Upper lobe of left lung (tissue), 4 donors: Measurements from ENCODE around the gene NCOR1.

Experiments used
- EP300 ChIP-seq, 4 donors: sonication (generic); formaldehyde crosslinking; IDR thresholded peaks; one replicate each; pipeline ENCODE4 v1.5.1; 2017; ENCODE audit warnings: antibody characterized with exemption in 4 of 4, control low read depth in 2 of 4
- POLR2AphosphoS5 ChIP-seq, 2 donors: sonication (generic); formaldehyde crosslinking; IDR thresholded peaks; one replicate each; pipeline ENCODE4 v1.5.1; 2017; ENCODE audit warnings: antibody characterized with exemption in 2 of 2
- TF ChIP-seq, protein P1 (sequence below), 6 experiments: fragments of 450-650 bp in 4 of 6; fragments of 200-600 bp in 2 of 6; sonication (generic) in 2 of 6; IDR thresholded peaks; one replicate each; pipeline ENCODE4 v1.5.1; 2016 to 2019; ENCODE audit warnings: antibody characterized with exemption in 6 of 6

DNA sequence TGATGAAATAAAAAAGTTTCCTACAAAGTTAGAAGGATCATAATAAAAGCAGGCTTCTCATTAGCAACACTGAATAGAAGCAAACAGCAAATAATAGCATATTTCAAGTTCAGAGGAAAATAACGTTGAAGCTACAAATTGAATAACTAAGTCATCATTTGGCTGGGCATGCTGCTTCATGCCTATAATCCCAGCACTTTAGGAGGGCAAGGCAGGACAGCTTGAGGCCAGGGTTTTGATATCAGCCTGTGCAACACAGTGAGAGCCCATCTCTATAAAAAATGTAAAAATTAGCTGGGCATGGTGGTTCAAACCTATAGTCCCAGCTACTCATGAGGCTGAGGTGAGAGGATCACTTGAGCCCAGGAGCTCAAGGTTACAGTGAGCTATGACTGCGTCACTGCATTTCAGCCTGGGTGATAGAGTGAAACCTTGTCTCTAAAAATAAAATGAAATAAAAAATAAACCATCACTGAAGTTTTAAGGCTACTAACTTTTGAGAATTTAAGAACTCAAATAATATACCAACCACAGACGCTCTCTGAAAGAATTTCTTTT, 25.5 kb downstream of the NCOR1 start:
- TF ChIP-seq, protein P1, sequence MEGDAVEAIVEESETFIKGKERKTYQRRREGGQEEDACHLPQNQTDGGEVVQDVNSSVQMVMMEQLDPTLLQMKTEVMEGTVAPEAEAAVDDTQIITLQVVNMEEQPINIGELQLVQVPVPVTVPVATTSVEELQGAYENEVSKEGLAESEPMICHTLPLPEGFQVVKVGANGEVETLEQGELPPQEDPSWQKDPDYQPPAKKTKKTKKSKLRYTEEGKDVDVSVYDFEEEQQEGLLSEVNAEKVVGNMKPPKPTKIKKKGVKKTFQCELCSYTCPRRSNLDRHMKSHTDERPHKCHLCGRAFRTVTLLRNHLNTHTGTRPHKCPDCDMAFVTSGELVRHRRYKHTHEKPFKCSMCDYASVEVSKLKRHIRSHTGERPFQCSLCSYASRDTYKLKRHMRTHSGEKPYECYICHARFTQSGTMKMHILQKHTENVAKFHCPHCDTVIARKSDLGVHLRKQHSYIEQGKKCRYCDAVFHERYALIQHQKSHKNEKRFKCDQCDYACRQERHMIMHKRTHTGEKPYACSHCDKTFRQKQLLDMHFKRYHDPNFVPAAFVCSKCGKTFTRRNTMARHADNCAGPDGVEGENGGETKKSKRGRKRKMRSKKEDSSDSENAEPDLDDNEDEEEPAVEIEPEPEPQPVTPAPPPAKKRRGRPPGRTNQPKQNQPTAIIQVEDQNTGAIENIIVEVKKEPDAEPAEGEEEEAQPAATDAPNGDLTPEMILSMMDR (IDR thresholded peaks at IDR 0.05) = no peak
- no peak for TF ChIP-seq EP300 (IDR thresholded peaks at IDR 0.05)
- TF ChIP-seq POLR2AphosphoS5 (IDR thresholded peaks at IDR 0.05) = no peak
